K562 (cell line): ENCODE measurements around the gene NOD1. TPM values are rescaled to one million over a fixed set of nuclear protein-coding genes. Genes with fewer than 3 reads are reported as not detected.

ENCODE experiments used
- CLOCK ChIP-seq: fragments of 250-450 bp; sonication (Bioruptor Pico); IDR thresholded peaks from 2 replicates; pipeline ENCODE4 v1.4.0; 2020; ENCODE audit warnings: mild to moderate bottlenecking, moderate library complexity, borderline replicate concordance
- COPS2 ChIP-seq: fragments of 450-650 bp; conservative IDR thresholded peaks from 2 replicates; pipeline ENCODE4 v1.6.1; 2016; ENCODE audit warnings: mild to moderate bottlenecking, moderate library complexity
- ETV1 ChIP-seq: fragments of 450-650 bp; conservative IDR thresholded peaks from 2 replicates; pipeline ENCODE4 v1.6.1; 2016; ENCODE audit warnings: missing genetic modification characterization, control low read depth, low read depth, missing compliant biosample characterization
- JUN ChIP-seq, 2 experiments: sonication (generic) in 1 of 2; formaldehyde crosslinking in 1 of 2; IDR thresholded peaks; 2 replicates each; pipeline versions ENCODE4 v1.6.1 to v1.8.0; 2012 to 2022; ENCODE audit warnings: borderline replicate concordance in 2 of 2, mild to moderate bottlenecking in 2 of 2, improper control_type of control experiment in 1 of 2, low read depth in 1 of 2, low read length in 1 of 2, missing genetic modification reagents in 1 of 2
- JUND ChIP-seq, 2 experiments: IDR thresholded peaks; 2 replicates in 1 of 2; 3 replicates in 1 of 2; pipeline ENCODE4 v1.6.1; 2011; ENCODE audit warnings: borderline replicate concordance in 2 of 2, low read depth in 2 of 2, low read length in 2 of 2, improper control_type of control experiment in 1 of 2, missing biosample characterization in 1 of 2, missing genetic modification characterization in 1 of 2, missing genetic modification reagents in 1 of 2
- MXD1 ChIP-seq: fragments of 250-450 bp; sonication (Bioruptor Pico); IDR thresholded peaks from 2 replicates; pipeline ENCODE4 v1.8.0; 2021; ENCODE audit warnings: borderline replicate concordance, mild to moderate bottlenecking, moderate library complexity; ENCODE audit not compliant: poor library complexity, severe bottlenecking
- RB1 ChIP-seq: fragments of 450-650 bp; IDR thresholded peaks from 2 replicates; pipeline ENCODE4 v1.6.1; 2017; ENCODE audit warnings: low read depth, mild to moderate bottlenecking
- RBM25 ChIP-seq: fragments of 200-400 bp; formaldehyde crosslinking; IDR thresholded peaks from 2 replicates; pipeline ENCODE4 v1.6.1; 2018; ENCODE audit warnings: low read length, low read depth, moderate library complexity; ENCODE audit not compliant: severe bottlenecking
- REST ChIP-seq, 2 experiments: fragments of 450-650 bp; formaldehyde crosslinking in 1 of 2; IDR thresholded peaks; 2 replicates each; pipeline versions ENCODE4 v1.4.0 to v1.6.1; 2014 to 2020; ENCODE audit warnings: mild to moderate bottlenecking in 2 of 2, borderline replicate concordance in 1 of 2, low read depth in 1 of 2
- SMAD2 ChIP-seq: fragments of 150-350 bp; IDR thresholded peaks from 2 replicates; pipeline ENCODE4 v1.6.1; 2014; ENCODE audit warnings: low read depth, mild to moderate bottlenecking, low read length
- TEAD1 ChIP-seq, 2 experiments: fragments of 450-650 bp in 1 of 2; sonication (generic) in 1 of 2; formaldehyde crosslinking; IDR thresholded peaks; 2 replicates each; pipeline versions ENCODE4 v1.4.0 to v1.8.0; 2020 to 2022; ENCODE audit warnings: mild to moderate bottlenecking in 2 of 2, missing genetic modification reagents in 1 of 2
- TEAD4 ChIP-seq, 2 experiments: sonication (generic) in 1 of 2; formaldehyde crosslinking in 1 of 2; IDR thresholded peaks; 2 replicates each; pipeline versions ENCODE4 v1.6.1 to v1.8.0; 2012 to 2022; ENCODE audit warnings: borderline replicate concordance in 1 of 2, inconsistent platforms in 1 of 2, low read length in 1 of 2, mild to moderate bottlenecking in 1 of 2, missing genetic modification reagents in 1 of 2
- ZNF561 ChIP-seq: fragments of 450-650 bp; formaldehyde crosslinking; conservative IDR thresholded peaks from 2 replicates; pipeline ENCODE4 v1.4.0; 2020; ENCODE audit warnings: mild to moderate bottlenecking, moderate library complexity
- polyA plus RNA-seq, 8 experiments: library from polyadenylated mRNA; depleted of rRNA in 4 of 8; stranded (reverse) in 5 of 8; unstranded in 3 of 8; fragments of >200 nt; fragmentation: Nextera tagmentation in 2 of 8; fragmentation: Illumina TruSeq in 1 of 8; extraction: Ambion mirVana in 2 of 8; extraction: Trizol in 1 of 8; gene quantifications; 2 replicates each; pipeline versions ENCODE4 v1.2.1 to v1.2.3, GENCODE V29; 2011 to 2014; ENCODE audit warnings: inconsistent platforms in 1 of 8, missing spikeins in 1 of 8
- total RNA-seq, 7 experiments: library from RNA; depleted of rRNA in 6 of 7; stranded (reverse); fragments of >200 nt in 6 of 7; fragmentation: Illumina TruSeq in 2 of 7; extraction: Trizol in 2 of 7; gene quantifications; 2 replicates each; pipeline versions ENCODE4 v1.2.1 to v1.2.3, GENCODE V29; 2011 to 2021; ENCODE audit warnings: low replicate concordance in 1 of 7

NOD1 gene
- total and polyA plus RNA-seq, 9 of the 15 experiments (the other 6 are each of a cell fraction or from before 2014, with no cell fraction given), result 0.34 to 7.1 (median 4.7) TPM

- TF ChIP-seq REST (IDR thresholded peaks at IDR 0.05; ENCODE audit: borderline replicate concordance) (peak; percentile 89), REST (CRISPR knock-in tag; IDR thresholded peaks at IDR 0.05; ENCODE audit: low read depth) (no peak), RBM25 (peak; percentile 53), JUN (IDR thresholded peaks at IDR 0.05; ENCODE audit: borderline replicate concordance, low read depth, low read length) (no peak), JUN (CRISPR knock-in tag; IDR thresholded peaks at IDR 0.05; ENCODE audit: borderline replicate concordance) (no peak), ZNF561 (CRISPR knock-in tag) (no peak), MXD1 (CRISPR knock-in tag) (no peak), TEAD4 (IDR thresholded peaks at IDR 0.05; ENCODE audit: low read length) (peak; percentile 45), TEAD4 (CRISPR knock-in tag; IDR thresholded peaks at IDR 0.05; ENCODE audit: borderline replicate concordance) (no peak), TEAD1 (CRISPR knock-in tag; IDR thresholded peaks at IDR 0.05) (peak in 1 of 2 experiments; percentile 62; a peak in 1 of 4 replicates), JUND (IDR thresholded peaks at IDR 0.05; ENCODE audit: borderline replicate concordance, low read depth, low read length) (no peak), JUND (tag; IDR thresholded peaks at IDR 0.05; ENCODE audit: borderline replicate concordance, low read depth, low read length) (no peak), RB1 (0 out of 2 replicates have a peak, but pooled peaks have one; percentile 35), COPS2 (no peak), SMAD2 (no peak), CLOCK (CRISPR knock-in tag) (no peak), ETV1 (tag) (0 out of 2 replicates have a peak, but pooled peaks have one; percentile 21)
These were observed 65.6 kb downstream of the NOD1 start (continued) for GRCh38 chr7:30412782-30413504.
